T-helper 2 cell treated with Interferon-gamma antibody and Interleukin-4, amounts not matched to agents 100 ng/mL and 5 ng/mL, for 36 hours (primary cell): ENCODE results near the gene RAD51B. TPM values are rescaled to one million over a fixed set of nuclear protein-coding genes. Genes with fewer than 3 reads are reported as not detected.

Source experiments
- intact Hi-C: fragments of 100-400 bp; cut with micrococcal nuclease; formaldehyde crosslinking; loops from one replicate; pipeline ENCODE4 v1.15.1; 2023
- total RNA-seq: library from RNA; stranded (reverse); gene quantifications from 2 replicates; pipeline ENCODE4 v1.2.3, GENCODE V29; 2022

RAD51B gene
- total RNA-seq, 1 donor from 2014 or later, result 31.7 TPM

DNA sequence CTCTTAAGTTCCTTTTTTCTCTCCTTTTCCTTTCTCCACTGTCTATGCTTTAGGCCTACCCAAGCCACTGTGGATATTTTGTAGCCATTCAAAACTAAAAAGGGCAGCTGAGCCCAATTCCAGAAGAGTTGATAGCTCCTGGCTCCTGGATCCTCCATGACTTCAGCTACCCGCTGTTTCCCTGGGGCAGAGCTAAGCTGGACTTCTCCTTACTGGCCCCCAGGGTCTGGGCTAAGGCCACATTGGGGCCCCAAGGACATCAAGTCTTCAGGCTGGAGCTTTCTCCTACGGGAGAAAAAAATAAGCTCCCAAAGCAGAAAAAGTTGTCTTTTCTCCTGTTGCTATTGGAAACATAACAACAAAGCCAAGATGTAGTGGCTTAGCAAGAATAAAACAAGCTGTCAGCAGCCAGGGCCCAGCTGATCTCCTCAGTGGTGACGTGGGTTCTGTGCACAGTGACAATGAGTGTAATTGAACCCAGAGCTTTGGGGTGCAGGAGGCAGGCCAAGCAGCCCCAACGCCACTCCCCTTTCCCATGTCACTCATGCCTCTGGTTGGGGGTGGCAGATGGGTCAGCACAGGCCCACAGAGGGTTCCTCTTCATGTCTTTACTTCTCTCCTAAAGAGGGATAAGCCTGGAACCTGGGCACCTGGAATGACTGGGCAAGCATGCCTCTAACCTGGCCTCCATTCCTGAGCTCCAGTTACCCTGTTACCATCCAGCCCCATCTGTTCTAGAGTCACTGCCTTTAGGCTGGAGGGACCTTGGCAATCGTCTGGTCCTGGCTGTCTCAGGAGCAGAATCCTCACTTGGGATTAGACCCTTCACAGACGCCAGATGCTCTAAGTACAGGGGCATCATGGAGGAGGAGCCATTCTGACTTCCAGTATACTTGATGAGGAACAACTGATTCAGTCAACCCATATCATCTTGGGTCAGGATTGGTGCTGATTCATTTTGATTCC lies 802.1 kb downstream of the RAD51B start:
- intact Hi-C loops, result no loop called here

- intact Hi-C loops, result no loop called here
These were observed 803.3 kb downstream of the RAD51B start for GRCh38 chr14:68622856-68623255.

DNA sequence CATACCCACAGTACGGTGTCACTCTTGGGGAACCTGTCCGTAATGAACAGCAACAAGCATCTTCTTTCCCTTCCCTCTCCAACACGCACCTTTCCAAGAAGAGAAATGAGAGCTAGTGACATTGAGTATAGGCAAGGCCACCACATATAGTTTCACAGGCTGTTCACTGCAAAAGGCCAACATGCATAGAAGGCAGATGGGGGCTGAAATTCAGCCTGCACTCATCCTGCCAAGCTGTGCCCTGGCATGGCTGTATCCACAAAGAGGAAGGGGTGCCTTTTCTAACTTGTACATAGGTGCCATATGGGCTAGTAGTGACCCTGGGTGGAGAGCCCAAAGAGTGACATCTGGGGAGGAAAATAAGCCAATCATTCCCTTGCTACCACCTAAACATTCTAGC lies 803.7 kb downstream of the RAD51B start:
- intact Hi-C loops, result no loop called here

GRCh38 chr14:68623826-68624225 lies 804.2 kb downstream of the RAD51B start:
- intact Hi-C loops, result no loop called here

DNA sequence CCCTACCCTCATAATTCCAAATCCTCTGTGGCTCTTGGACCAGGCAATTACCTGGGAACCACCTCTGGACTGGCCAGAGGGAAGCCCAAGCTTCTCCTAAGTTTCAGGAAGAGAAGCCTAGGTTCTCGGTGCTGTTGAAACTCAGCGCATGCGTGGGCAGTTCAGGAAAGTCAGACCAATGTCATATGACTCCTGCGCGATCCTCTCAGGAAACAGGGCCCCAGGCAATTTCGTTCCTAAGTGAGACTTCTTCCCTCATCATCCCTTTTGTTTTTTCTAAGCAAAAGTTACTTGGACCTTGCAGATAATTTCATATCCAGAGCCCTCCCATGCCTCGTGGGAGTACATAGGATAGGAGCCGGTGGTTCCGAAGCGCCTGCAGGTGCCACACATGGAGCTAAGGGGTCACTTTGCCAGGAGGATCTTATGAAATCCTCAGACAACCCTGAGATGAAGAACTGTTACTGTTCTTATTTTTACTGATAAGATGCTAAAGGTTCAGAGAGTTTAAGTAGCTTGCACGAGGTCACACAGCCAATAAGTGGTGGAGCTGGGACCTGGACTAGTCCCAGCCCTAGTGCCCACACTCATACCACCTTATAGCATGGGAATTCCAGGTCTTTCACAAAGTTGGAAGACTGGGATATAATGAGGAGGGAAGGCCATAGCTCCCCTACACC lies 805.1 kb downstream of the RAD51B start:
- intact Hi-C loops, result no loop called here

- intact Hi-C loops, result no loop called here
These were observed 805.9 kb downstream of the RAD51B start for GRCh38 chr14:68625366-68626090.

DNA sequence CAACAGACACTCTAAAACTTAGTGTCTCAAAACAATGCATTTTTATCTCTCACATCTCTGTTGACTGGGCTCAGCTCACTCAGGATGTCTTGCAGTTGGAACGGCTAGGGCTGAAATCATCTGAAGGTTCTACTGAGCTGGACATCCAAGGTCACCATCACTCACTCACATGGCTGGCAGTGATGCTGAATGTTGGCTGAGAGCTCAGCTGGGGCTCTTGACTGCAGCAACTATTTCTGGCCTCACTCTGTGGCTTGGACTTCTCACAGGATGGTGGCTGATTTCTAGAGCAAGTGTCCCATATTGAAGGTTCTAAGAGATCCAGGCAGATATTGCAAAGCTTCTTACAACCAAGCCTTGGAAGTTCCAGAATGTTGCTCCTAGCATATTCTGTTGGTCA lies 806.8 kb downstream of the RAD51B start:
- intact Hi-C loops, result no loop called here

GRCh38 chr14:68627050-68627867 lies 807.7 kb downstream of the RAD51B start:
- intact Hi-C loops, result no loop called here

DNA sequence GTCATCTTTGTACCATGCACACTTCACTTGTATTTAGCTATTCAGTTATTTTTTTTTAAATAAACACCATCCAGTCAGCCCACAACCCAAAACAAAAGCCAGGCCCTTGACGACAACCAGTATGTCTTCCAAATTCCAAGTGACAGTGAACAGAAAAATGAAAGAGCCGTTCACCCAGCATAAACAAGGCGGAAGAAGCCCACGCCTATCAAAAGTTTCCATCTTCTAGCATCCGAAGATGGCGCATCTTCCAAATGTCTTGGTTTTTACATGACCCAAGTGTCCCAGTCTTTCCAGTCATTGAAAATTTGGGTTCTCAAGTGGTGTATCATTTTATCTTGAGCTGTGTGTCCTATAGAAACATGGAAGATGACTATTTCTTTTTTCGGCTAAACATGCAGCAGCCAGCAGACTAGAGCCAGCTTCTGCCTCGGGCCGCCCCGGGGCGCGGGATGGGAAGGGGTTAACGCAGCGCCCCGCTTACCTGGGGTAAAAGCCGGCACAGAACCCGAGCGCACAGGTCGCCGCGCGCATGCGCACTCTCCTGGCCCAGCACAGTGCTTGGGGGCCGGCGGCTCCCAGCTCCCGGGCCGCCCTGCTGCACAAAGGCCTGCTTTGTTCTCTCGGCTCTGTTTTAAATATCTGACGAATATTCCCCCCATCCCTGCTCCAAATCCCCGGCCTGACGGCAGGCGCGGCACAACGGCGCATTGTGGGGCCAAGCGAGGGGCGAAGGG lies 808.5 kb downstream of the RAD51B start:
- intact Hi-C loops, result no loop called here

DNA sequence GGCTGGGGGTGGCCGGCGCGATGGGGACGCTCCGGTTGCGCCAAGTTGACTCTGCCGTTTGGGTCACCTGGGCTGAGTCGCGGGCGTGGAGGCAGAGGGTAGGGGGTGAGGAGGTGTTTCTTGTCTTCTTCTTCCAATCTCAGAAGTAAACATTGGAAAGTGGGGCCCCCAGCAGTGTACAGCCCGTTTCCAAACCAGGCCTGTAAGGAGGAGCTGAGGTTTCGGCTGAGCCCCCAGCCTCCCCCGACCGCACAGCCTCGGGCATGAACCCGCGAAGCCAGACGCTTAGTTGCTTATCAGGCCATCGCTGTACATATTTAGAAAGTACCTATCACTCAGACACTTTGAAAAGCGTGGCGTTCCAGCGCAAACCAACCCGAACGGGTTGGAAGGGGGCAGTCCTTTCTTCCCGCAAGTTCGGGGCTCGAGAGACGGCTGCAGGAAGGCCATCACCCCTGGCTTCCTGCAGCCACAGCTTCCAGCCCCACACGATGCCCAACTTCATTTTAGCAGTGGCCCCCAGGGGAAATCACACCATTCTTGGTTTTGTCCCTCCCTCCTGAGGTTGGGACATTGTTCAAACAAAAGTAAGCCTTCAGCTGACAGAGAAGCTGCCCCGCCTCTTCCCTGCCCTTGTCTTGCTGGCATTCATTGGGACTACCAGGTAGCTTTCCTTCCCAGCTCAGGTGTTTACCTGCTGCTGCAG lies 809.2 kb downstream of the RAD51B start:
- intact Hi-C loops, result no loop called here

DNA sequence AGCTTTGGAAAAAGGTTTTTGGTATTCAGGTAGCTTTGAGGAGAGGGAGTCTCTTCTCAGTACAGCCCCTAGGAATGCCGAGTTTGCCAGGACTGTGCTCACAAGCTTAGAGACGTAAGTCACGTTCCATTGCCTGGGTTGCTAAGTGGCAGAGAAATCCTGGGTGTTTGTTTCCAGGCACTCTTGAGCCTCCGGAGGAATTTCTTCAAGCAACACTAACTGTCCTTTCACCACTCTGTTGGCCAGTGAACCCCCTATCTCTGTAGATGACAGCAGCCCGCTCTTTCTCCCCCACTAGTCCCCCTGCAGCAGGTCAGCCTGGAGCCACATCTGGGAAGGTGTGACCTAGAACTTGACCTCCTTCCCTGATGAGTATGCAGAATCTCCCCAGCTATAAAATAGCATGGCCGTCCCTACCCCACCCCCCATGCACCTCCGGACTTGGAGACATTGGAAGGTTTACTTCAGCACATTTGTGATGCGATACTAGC lies 810.5 kb downstream of the RAD51B start:
- intact Hi-C loops, result no loop called here

DNA sequence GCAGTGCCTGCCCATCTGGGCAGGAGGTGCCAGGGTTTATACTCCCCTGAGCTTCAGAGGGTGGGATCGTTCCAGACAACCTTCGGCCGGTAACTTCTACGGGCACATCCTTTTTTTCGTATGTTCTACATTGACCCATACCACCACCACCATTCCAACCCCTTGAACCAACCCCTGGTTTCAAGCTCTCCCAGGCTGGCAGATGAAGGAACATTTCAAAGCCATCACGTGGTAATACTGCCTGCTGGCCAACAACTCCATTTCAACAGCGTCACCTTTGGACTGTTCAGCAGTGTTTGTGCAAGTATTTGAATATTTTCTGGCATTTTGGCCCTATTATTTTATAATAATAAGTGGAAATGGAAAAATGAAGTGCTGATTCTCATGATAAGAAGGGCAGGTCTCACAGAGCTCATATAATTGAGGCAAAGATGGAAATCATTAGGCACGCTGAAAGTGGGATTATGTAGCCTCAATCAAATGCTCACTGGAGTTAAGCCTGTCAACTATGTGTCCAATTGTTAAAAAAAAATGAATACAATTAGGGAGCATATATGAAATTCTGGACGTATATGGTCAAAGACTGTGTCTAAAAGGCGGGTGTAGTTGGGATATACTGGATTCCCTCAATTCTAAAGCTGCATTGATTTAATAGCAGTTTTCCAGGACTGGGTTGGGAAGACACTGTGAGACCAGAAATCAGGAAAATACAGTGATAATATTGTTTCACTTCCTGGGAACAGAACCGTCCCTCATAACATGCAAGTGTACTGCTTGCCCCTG lies 811.2 kb downstream of the RAD51B start:
- intact Hi-C loops, result no loop called here

DNA sequence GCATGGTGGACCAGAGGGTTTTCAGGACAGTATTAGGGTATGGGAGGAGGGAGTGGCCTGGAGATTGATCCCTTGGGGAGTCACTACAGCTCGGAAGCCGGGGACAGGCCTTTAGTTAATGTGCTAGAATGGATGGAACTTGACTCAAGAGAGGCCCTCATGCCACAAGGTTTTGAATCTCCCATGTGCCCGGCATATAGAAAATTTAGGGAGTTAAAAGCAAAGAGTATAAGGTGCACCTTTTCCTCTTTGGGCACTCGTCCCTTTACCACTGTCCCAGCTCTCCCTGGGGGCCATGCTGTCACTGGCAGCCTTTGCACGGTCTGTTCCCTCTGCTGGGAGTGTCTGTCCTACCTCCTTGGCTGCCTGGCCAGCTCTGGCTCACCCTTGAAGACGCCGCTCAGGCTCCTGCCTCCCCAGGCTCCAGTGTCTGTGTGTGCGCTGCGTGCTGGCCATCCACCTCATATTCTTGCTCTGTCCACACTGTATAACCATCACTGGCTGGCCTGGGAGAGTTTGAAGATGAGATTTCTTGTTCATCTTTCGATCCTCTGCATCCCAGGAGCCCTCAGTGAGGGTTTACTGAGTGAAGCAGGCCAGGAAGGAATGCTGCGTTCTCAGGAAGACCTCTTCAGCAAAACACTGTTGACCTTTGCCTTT lies 811.9 kb downstream of the RAD51B start:
- intact Hi-C loops, result no loop called here

DNA sequence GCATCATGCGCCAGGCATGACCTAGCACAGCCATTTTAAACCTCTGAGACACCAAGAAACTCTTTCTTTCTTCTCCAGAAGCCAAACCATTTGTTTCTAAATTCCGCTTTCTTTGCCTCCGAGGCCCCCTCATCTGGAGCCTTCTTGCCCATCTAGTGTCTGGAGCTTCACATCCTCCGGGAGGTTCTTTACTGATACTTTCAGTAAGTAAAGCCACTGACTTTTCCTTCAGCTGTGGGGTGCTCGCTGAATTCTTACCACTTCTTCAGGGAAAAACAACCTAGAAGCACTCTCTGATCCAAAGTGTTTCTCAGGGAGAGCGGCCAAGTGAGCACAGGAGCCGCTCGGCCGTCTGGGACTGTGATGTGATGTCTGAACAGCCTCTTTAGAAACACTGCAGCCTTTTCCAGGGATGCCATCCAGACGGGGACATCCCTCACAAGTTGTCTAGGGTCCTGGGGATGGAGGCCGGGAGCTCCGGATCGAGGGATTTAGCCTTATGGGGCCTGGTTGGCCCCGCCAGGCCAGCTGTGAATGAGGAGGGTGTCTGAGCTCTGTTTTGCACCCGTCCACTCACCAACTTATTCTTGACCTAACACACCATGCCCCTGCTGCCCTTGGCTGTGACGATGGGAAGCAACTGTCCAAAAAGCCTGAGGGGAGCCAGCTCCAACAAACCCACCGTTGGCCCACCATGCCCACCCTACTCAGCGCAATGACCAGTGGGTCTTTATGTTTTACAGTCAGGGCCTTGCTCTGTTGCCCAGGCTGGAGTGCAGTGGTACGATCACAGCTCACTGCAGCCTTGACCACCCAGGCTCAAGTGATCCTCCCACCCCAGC lies 812.7 kb downstream of the RAD51B start:
- intact Hi-C loops, result no loop called here

- intact Hi-C loops, result no loop called here
These were observed 813.8 kb downstream of the RAD51B start for GRCh38 chr14:68633131-68633991.

DNA sequence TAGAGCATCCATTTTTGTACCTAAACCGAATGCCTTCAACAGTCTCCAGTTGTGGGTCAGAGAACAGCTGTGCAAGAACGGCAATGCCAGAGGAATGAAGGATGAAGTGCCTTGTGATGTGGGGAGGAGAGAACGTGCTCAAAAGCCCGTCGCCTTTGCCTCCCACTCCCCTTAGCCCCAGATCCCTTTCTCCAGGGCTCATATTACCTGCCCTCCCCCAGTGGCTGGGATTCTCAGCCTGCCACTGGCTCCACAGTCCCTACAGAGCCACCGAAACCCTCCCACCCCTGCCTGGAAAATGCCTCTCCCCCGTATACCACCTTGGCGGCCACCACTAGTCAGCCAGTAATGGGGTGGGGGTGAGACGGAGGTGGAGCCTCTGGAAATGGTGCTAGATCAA lies 814.8 kb downstream of the RAD51B start:
- intact Hi-C loops, result no loop called here
